ENCODE measurements around the gene MALRD1.
A peak's percentile ranks its signal among the peaks of the same experiment; 100 is the strongest.

The MALRD1 gene

DNA sequence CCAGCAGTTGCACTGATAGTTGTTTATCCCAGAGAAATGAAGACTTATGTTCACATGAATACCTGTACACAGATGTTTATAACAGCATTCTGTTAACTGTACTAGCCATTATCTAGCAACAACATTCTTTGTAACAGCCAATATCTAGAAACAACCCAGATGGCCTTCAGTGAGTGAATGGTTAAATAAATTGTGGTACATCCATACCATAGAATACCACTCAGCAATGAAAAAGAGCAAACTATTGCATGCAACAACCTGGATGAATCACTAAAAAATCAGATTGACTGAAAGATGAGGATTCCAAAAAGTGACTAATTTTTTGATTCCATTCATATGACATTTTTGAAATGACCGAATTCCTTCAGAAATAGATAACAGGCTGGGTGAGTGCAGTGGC, 360.3 kb downstream of the MALRD1 start:
- DNase-seq: no peak

DNA sequence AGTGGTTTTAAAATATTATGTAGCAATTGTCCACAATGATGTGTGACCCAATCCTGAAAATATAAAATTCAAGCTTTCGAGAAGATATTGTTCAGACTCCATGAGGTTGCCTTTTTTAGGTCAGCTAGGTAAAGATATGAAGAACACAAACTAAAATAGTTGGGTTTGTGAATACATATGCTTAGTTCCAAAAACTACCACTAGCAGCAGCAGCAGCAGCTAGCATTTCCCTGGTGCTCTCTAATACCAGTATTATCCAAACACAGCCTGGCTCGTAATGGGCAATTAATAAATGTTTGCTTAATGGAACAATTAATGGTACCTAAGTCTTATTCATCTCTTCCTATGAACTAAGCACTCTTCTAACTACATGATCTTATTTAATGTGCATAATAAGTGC, 362.5 kb downstream of the MALRD1 start:
- no peak for DNase-seq

DNA sequence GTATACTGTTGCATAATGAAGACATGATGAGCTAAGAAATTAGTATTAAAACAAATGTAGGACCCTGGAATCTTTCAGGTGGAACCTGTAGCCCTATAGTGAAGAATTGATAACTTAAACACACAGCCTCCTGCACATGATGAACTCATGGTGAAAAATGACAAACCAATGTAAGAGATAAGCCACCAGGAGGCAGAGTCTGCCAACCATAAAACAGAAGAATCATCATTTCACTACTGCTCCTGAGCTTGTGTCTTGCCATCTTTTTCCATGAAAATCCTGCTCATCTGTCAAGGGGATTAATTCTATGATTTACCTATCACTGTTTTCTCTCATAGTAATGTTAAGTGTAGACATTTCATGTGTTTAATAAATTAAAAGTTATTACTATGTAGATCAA, 363.9 kb downstream of the MALRD1 start:
- DNase-seq: no peak

DNA sequence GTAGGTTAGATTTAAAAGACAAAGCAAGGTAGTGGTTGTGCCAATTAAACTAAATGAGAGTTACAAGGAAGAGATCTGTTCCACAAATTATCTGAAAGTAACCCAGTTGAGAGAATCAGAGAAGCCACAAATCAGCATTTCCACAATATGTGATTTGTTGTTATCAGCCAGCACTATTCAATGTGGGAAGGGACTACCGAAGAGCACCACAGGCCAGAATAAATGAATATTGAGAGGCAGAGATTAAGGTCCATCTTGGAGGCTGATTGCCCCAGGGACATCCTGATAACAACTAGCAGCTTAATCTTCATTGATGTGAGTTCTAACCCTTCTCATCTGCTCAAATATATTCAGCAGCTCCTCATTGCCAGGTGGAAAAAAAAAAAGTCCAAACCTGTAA, 367.6 kb downstream of the MALRD1 start:
- no peak for DNase-seq

DNA sequence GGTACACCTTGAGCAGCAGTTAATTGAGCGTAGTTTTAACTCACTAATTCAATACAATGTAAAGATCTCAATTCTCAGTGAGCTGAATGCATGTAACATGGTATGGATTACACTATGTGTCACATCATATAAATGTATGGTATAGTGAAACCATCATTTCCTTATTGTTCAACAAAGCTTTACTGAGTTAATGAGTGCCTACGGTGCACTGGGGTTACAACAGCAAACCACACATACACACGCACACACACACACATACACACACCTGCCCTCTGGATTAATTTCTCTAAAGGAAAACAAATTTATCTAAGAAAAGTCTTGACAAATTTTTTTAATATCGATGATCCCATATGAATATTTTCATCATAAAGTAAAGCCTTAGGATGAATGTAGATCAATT, 369.1 kb downstream of the MALRD1 start:
- no peak for DNase-seq

DNA sequence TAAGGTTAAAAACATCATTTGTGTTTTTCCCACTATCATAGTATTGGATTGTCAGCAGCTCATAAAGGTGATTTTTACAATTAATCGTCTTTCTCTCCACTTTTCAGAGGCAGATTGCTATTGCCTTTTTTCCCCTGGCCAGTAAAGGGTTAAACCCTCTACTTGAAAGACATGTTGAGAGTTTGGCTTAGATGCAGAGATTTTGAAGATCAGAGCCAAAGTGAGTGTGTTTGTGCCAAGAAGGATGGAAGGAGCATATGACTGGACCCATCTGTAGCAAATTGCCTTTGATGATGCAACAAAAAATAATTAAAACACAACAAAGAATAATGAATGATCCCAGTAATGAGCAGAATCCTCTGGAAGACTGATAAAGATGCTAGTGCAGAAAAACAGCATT, 373.1 kb downstream of the MALRD1 start:
- DNase-seq: no peak

DNA sequence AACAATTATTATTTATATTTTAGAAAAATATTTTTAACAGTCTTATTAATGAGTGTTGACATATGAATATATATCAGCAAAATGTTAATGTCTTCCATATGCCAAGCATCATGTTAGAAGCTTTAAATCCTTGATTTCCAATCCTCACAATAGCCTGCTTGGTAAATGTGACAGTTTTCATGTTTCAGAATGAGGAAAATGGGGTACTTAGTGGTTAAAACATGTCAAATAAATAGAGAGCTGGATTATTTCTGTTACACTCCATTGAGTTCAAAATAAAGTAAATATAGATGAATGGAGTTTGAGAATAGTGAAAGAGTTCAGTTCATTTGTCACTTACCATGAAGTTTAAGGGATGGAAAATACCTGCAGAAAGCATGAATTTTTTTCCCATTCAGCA, 377.4 kb downstream of the MALRD1 start:
- no peak for DNase-seq

DNA sequence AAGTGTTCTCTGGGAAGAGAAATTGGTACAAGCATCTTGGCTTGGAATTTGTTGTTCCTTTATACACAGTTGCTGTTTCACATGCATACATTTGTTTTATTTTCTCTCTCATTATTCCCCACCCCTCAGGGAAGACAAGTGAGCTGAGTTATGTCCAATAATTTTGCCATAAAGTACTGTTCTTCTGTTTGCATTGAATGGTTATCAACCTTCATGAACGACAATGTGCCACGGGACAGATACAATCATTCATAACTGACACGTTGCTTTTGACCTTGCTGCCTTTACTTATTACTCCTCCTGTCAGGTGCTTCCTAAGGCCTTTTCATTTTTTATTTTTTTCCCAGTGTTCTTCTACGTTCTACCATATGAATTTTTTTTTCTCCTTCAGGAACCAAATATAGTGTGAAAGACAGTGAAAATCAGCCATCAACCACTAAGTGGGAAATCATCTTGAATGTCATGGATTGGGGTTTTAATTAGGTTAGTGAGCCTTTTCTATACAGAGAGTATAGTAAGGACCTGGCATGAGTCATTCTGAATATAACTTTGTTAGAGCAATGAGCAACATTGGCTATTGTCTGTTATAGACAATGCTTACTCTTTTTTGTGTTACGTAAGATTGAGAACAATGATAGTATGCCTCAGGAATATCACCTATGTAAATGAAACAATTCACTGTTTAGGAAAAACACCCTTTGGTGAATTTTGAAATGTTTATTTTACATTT, 383.2 kb downstream of the MALRD1 start:
- no peak for DNase-seq

DNA sequence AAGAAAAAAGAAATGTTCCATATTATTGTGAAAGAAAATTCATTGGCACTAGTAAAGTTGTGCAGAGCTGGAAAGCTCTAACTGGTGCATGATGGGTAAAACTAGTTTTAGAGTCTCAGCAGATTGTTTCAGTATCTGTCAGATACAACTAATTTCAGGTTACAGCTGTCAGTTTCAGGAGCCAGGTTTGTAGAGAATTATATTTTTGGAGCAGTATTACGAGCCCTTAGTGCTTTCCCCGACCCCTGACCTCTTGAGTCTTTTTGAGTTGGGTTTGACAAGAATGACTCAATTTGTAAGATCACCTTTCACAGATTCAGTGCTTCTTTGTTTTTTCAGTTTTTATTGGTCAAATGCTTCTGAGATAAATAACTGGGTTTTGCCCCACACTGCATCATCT, 401.3 kb downstream of the MALRD1 start:
- DNase-seq: no peak

DNA sequence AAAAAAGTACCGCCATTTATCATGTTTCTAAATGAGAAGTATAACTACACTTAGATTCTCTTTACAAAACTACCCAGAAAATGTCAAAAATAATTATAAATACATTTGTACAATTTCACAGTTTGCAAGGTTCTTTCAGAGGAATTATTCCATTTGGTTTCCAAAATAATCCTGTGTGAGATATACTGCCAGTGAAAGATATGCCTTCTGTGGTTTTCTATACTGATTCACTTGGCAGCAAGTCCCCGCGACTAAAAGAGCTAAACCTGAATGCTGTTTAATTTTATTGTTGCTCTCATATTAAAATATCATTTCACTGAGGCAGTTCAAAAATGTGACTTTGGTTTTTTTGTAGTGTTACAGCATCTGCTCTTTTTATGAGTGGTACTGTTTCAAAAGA, 402.8 kb downstream of the MALRD1 start:
- no peak for DNase-seq

DNA sequence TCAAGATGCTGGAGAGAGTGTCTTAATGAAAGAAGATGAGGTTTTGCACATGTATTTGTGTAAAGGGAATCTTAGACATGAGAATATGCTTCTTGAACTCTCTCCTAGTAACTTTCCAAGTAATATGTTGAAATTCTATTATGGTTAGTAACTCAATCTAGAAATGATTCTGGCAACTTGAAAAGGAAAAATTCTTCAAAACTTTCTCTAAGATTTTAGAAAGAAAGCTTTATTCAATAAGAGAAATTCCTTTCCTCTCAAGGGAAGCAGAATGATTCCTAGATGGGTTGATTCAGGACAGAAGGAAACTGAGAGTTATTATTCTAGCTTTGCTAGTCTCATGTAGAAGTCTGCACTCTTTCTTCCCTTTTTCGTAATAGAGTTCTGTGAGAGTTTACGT, 403.3 kb downstream of the MALRD1 start:
- no peak for DNase-seq

DNA sequence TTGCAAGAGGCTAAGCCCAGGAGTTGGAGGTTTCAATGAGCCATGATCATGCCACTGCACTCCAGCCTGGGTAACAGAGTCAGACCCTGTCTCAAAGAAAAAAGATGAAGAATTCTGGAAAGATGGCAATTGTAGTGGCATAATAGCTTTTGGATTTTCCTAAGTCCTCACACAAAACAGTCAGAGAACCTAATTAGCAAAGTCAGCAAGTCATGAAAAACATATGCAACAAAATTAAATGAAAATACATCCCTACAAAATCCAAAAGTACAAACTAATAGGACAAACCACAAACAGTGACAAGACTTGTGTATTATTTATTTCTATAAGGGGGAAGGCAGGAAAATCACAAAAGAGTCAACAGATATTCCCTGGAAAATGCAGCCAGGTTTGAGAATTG, 405.4 kb downstream of the MALRD1 start:
- DNase-seq: no peak

DNA sequence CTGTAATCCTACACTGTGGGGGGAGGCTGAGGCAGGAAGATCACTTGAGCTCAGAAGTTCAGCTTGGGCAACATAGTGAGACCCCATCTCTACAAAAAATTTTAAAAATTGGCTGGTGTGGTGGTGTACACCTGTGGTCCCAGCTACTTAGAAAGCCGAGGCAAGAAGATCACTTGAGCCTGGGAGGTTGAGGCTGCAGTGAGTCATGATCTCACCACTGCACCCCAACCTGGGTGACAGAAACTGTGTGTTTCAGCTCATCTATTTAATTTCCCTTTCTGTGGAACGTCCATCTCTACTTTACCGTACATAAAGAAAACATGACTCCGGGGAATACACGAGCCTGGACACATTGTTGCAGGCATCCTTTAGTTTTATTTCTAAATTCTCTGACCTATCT, 413.0 kb downstream of the MALRD1 start:
- no peak for DNase-seq

DNA sequence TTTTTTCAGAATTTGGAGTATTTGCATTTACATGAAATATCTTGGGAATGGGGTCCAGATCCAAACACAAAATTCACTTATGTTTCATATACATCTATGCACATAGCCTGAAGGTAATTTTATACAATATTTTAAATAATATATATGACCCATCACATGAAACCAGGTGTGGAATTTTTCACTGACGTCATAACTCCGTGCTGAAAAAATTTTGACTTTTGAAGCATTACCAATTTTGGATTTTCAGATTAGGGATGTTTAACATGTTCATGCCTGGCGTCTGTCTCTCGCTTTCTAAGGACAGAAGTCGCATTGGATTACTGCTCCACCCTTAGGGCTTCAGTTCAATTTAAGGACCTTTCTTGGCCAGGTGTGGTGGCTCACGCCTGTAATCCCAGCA, 418.1 kb downstream of the MALRD1 start:
- no peak for DNase-seq

DNA sequence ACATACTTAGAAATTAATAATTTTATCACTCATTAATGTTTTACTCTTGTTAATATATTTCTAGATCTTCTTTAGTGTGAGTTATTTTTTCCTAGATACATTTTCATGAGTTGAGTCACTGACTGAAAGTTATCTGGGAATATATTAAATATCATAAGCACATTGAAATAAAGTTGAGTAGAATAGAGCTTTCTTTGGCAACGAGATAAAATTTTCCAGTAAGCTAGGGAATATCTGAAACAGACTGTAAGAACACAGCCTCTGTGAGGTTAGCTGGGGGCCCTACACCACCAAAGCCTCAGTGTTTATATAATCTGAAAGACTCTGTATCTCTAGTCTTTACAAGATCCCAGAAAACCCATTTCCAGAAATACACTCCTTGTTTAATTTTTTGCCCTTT, 419.8 kb downstream of the MALRD1 start:
- DNase-seq: no peak

DNA sequence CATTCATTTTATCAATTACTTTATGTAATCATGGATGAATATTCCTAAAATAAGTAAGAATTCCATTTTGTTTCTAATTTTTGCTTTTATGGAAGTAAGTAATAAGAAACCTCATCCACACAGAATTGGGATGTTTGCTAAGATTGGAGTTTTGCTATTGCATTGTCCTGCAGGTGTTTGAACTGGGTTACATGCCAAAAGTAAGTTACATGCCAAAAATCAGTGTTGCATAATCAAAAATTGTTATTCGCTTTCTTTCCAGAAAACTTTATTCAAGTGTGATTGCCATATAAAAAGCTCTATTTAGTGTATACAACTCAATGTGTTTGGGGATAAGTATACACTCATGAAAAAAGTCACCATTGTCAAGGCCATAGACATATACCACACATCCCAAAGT, 420.9 kb downstream of the MALRD1 start:
- no peak for DNase-seq

DNA sequence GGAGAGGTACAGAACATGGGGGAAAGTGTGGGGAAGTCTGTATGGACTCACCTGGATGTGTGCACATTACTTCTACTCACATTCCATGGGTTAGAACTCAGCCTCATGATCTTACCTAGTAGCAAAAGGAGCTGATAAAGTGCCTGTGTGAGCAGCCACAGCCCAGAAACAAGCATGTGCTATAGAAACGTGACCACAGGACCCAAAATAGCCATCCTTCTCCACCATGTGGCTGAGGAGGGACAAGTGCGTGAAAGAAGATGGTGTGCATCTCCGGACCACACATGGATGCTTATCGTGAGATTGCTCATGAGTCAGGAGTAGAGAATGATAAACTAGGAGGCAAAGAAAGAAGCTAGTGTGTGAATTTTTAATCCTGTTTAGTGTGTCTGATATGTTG, 431.3 kb downstream of the MALRD1 start:
- DNase-seq: no peak

DNA sequence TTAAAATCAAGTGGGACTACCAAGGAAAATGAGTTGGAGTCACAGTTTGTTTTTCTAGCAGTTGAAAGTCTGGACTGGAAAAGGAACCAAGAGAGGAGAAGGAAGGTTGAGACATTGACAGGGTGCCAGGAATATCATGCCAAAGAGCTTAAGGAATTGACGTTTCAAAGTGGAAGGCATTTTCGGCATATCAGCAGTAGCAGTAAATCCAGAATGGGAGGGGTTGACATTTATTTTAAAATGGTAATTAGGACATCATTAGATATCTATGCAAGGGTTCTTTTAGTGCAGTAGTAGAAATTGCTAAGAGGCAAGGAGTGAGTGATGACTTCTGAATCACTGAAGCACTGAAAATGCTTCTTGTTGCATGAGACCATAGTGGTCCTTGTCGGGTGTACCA, 431.8 kb downstream of the MALRD1 start:
- no peak for DNase-seq

DNA sequence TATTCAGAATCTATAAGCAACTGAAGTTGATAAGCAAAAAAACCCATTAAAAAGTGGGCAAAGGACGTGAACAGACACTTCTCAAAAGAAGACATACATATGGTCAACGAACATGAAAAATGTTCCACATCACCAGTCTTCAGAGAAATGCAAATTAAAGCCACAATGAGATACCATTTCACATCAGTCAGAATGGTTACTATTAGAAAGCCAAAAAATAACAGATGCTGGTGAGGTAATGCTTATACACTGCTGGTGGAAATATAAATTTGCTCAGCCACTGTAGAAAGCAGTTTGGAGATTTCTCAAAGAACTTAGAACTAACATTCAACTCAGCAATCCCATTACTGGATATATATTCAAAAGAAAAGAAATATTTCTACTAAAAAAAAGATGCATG, 434.8 kb downstream of the MALRD1 start:
- no peak for DNase-seq

DNA sequence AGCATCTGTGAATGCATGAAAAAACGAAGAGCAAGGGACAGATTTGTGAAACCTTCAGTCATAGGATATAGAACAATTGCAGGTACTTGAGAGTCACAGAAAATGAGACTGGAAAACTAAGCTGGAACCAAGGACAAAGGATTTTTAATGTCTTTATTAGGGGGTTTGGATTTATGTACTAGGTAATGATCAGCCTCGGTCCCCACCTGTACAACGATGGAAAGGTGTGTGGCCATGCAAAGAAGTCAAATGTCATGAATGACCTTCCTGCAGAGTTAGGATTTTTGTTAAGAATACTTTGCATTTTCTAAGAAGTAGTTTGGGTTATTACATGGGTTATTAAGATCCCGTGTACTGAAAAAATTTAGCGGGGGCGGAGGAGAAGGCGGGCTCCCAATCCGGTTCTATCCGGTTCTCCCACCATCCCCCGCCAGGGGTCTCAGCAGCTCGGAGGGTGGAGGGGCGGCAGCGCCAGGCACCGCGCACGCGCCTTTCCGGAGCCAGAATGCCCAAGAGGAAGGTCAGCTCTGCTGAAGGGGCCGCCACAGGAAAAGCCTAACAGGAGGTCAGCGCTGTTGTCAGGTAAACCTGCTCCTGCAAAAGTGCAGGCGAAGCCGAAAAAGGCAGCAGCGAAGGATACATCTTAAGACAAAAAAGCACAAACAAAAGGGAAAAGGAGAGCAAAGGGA, 440.1 kb downstream of the MALRD1 start:
- peak; percentile 12 for DNase-seq

DNA sequence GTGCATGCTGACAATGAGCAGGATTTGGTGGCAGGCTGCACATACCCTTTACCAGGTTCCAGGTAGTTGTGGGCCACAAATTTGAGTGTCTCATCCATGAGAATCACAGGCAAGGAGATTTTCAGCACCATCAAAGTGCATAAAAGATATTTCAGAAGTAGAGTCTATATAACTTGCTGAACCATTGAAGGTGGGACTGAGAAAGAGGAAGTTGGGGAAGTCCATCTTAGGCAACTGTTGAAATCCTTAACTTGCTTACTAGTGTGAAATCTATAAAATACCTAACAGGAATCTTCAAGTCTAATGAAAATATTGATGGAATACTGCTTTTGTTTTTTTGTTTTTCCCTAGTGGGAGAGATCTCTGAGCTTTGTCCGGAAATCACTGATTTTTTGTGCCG, 442.6 kb downstream of the MALRD1 start:
- DNase-seq: no peak

DNA sequence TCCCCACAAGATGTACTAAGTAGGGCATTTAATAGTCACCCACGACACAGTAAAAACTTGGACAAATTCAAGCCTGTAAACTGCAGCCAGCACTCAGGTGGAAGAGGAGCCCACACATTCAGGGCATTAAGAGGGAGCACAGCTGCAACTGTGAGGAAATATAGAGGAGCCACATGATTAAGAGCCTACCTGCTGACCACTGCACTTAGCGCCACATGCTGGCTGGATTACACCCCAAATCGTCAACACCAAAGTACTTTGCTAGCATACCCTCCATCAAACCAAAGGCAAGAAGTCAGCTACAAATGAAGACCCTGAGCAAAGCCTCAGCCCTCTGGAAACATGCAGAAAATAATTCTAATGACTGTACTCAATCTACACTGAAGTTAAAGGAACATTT, 445.3 kb downstream of the MALRD1 start:
- DNase-seq: no peak

DNA sequence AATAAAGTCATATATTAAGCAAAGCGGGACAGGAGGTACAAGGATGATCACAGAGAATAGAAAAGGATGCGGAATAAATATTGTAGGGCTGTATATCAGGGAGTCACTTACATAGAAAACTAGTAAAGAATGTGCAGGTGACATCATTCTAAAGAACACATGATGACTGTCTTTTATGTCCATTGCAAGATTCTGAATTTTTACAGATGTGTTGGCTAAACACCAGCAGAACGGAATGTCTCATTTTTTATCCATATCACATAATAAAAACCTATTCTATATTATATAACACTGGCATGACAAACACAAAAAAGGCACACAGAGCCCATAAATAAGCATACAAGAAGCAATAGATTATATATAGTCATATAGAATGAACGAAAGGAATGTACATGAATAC, 448.4 kb downstream of the MALRD1 start:
- no peak for DNase-seq

DNA sequence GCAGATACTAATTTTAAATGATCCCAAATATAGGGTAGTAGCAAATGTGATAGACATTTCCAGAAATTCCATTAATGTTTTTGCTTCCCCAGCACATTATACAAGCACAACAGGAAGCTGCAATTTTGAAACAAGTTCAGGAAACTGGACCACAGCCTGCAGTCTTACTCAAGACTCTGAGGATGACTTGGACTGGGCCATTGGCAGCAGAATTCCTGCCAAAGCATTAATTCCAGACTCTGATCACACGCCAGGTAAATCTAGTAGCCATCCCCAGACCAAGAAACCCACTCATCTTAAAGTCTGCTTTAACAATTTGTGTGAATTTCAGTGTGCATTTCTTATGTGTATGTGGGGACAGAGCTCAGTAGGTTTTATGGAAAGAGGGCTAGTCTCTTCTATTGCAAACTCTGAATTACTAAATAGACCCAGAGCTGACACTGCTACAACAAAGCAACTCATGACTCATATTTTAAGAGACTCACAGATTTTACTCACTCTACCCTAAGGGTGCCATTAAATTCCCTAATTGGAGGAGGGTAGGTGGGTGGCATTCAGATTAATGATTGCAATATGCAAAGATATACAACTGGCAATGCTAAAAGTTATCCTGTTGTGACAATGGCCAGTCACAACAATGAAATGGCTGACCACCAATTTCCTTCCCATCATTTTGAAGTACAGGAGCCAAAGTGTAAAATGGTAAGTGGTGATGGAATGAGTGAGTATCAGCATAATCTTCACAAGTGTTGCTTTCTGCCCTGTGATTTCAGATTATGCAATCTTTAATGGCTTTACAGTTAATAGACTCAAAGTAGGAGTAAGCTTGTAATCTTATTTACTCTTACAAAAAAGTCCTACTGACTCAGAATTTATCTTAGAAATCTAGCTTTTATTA, 450.0 kb downstream of the MALRD1 start:
- DNase-seq: no peak

Measured in activated CD8-positive, alpha-beta memory T cell treated with anti-CD3 and anti-CD28 coated beads, Interleukin-2, amount 50 U/mL, for 4 hours (primary cell).